SKM-1 treated with dmso at 0.1 percent for 144 hours (cell line): ENCODE measurements around the gene DNAJB2.
"Not testable (repeated sequence)": the region's sequence is repeated elsewhere in the genome, so short reads cannot be mapped to it uniquely, and the experiment has no call there.

Experiments used
- DNase-seq: peaks from one replicate; lab custom pipeline; 2025; ENCODE audit not compliant: unreplicated experiment; lab: John Stamatoyannopoulos, UW

Gene DNAJB2

DNA sequence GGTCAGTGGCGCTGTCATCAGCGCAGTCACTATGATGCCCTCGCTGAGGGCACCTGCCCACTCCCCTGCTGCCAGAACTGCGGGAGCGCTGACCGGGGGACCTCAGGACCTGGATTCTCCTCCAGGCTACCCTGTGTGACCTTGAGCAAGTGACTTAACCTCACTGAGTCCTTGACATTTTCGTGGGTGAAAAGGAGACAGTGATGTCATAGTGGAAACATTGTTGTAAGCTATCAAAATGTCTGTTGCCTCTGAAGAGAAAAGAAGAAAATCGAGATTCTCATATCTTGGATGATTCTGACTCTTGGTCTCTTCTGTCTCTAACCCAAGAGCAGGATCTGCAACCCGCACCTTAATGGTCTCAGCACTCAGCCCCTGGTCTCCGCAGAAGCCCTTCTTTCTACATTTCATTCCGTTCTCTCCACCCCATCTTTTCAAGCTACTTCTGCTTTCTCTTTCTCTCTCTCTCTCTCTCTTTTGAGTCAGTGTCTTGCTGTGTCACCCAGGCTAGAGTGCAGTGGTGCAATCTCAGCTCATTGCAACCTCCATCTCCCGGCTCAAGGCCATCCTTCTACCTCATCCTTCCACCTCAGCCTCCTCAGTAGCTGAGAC, 24.5 kb upstream of the DNAJB2 start:
- peak; percentile 83 for DNase-seq

DNA sequence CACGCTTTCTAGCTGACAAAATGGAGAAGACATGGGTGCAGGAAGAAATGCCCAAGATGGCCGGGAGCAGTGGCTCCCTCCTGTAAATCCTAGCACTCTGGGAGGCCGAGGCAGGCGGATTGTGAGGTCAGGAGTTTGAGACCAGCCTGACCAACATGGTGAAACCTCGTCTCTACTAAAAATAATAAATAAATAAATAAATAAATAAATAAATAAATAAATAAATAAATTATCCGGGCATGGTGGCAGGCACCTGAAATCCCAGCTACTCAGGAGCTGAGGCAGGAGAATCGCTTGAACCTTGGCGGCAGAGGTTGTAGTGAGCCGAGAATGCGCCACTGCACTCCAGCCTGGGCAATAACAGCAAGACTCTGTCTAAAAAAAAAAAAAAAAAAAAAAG, 20.2 kb upstream of the DNAJB2 start:
- not testable (repeated sequence) for DNase-seq

DNA sequence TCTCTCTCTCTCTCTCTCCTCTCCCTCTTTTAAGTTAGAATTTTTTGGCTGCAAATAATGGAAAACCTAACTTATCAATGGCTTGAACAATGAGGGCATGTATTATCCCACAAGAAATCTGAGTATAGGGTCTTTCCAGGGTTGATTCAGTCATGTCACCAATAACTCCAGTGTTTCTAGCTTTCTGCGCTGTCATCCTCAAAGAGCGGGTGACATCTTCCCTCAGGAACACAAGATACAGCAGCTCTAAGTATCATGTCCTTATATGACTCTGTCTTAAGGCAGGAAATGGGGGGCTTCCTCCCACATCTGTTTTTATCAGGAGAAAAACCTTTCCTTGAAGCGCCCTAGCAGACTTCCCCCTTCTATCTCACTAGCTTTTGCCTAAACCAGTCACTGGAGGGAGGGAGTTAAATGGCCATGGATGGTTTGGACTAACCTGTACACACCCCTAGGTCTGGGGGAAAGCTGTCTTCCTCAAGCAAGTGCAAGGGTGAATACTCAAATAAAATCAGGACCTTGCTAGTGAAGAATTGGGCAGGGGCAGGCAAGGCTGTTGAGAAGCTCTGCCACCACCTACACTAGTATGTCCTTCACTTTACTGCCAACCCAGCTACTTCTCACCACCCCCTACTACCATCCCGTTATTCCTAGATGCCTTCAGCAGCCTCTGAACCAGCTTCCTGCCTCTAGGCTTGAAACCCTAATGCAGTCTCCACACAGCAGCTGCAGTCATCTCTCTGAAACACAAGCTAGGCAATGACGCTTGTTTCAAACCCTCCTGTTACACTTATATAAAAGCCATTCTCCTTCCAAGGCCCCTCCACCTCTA, 17.9 kb upstream of the DNAJB2 start:
- DNase-seq: no peak

GRCh38 chr2:219266232-219266631, 12.9 kb upstream of the DNAJB2 start:
- no peak for DNase-seq

DNA sequence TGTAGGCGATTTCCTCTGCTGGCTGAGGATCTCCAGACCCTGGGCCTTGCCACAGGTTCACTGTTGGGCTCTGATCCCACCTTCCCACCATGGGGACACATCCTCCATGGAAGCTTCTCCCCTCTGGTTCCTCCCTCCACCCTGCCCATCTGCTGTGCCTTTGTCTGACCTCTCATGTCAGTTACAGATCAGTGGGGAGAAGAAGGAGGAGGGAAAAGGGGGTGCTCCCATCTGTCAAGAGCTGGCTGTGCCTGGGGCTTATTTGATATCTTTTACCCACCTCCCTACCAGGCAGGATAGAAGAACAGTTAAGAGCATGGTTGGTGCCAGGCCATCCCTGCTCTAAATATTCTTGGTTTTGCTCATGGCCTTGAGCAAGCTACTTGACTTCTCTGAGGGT, 12.3 kb upstream of the DNAJB2 start:
- no peak for DNase-seq

GRCh38 chr2:219268294-219268693, 10.9 kb upstream of the DNAJB2 start:
- no peak for DNase-seq

DNA sequence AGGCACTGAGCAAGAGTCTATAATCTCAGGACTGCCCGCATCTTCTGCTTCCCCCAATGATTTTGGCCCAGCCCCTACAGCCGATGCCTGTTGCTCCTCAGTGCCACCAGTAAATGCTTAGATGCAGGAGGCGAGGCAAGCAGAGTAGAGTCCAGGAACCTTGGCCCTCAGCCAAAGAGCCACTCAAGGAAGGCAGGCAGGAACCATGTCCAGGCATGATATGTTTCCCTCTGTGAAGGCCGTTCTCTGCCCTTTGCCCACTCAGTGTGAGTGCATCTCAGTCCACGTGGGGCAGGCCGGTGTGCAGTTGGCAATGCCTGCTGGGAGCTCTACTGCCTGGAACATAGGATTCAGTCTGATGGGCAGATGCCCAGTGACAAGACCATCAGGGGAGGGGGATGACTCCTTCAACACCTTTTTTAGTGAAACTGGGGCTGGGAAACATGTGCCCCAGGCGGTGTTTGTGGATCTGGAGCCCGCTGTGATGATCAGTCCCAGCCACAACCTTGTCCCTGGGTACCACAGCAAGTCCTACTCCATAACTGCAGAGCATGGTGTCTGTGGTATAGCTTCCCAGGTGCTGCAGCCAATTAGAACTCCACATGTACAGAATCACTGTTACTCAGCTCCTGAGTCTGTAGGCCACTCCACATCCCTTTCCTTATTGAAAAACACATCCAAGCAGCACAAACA, 9.7 kb upstream of the DNAJB2 start:
- DNase-seq: no peak

GRCh38 chr2:219270055-219270372, 9.2 kb upstream of the DNAJB2 start:
- no peak for DNase-seq

DNA sequence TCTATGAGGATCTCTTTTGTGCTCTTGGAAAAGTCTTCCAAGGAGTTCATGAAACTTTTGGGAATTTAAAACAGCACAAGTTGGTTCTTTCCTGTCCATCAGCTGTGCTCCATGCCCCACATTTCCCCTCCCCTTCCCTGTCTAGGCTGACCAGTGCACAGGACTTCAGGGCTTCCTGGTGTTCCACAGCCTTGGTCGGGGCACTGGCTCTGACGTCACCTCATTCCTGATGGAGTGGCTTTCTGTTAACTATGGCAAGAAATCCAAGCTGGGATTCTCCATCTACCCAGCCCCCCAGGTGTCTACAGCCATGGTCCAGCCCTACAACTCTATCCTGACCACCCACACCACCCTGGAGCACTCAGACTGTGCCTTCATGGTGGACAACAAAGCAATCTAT, 8.1 kb upstream of the DNAJB2 start:
- DNase-seq: no peak

DNA sequence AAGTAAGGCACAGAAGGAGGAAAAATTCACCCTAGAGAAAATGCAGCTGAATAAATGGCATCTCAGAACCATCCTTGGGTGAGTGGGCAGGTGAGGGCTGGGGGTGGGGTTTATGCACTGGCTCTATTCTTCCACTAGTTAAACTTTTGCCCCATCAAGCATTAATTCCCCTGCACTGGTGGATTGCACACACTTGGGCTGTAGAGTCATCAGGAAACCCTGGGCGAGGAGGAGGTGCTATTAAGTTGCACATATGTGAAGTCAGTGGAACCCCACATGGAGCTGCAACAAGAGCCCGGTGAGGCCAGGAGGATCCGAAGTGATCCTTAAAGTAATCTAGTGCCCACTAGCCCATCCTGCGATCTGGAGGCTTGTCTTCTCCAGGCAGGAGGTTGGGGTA, 6.8 kb upstream of the DNAJB2 start:
- no peak for DNase-seq

GRCh38 chr2:219272995-219273394, 6.2 kb upstream of the DNAJB2 start:
- DNase-seq: no peak

DNA sequence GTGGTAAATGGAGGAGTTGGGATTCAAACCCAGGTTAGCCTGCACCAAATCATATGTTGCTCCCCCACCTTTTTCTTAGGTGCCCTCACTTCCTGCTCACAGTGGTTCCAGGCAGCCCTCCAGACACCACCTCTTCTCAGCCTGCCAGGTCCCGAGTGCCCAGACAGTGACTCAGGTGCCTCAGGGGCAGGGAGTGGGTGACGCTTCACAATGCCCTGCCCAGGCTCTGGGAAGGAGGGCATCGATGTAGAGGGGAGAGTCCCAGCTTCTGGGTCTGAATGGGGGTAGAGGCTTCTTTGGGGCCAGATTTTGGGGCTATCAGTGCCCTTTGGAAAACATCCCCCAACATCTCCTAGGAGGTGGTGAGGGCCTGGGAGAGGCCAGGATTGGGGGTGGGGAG, 5.2 kb upstream of the DNAJB2 start:
- no peak for DNase-seq

- DNase-seq: no peak
These were observed 4.7 kb upstream of the DNAJB2 start for GRCh38 chr2:219274361-219274921.

- peak; percentile 52 for DNase-seq
These were observed 1.2 kb upstream of the DNAJB2 start for GRCh38 chr2:219277703-219278654.

DNA sequence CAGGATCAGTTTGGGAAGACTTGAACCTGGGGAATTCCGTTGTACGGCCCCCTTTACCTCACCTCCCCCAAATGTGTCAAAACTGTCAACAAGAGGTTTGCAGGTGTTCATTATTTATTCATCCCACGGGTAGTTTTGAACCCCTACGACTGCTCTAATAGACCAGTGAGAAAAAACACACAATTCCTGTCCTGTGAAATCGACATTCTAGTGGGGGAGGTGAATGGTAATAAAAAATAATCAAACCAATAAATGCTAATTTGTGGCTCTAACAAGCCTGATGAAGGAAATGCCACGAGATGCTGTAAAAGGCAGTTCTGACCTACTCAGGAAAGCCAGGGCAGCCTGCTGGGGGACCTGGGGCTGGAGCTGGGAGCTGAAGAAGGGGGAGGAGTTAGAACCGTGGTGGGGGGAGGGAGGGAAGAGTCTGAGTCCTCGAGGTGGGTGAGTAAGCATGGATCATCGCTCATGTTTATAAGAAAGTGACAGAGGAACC, 463 bp upstream of the DNAJB2 start:
- no peak for DNase-seq

GRCh38 chr2:219279916-219280516, 850 bp downstream of the DNAJB2 start:
- DNase-seq: no peak

GRCh38 chr2:219280651-219281050, 1.5 kb downstream of the DNAJB2 start:
- DNase-seq: no peak

DNA sequence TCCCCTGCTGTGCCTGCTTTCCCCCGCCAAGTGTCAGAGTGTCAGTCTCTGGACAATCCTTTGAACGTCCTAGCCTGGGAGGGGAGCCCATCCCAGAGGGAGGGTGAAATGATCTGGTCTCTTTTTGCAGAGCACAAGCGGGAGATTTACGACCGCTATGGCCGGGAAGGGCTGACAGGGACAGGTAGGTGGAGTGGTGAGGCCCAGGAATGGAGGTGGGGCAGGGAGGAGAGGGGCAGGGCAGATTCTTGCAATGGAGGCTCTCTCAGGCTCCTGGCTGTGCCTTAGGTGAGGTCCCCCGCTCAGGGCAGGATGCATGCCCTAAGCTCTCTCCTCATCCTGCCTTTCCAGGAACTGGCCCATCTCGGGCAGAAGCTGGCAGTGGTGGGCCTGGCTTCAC, 2.4 kb downstream of the DNAJB2 start:
- no peak for DNase-seq

DNA sequence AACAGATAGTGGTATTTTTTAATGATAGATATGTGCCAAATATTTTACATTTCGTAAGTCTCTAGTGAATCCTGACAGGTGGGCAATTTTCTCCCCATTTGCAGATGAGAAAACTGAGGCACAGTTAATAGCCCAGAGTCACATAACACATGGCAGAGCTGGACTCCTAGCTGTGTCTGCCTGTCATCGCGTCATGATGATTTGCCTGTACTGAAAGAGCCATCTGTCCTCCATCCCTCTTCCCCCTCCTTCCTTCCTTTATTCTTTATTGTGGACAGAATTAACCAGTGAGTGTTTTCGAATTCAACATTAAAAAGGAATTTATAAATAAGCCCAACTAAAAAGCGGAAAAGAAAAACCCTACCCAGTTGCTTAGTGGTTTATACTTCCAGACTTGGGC, 3.2 kb downstream of the DNAJB2 start:
- no peak for DNase-seq

- no peak for DNase-seq
These were observed 3.9 kb downstream of the DNAJB2 start for GRCh38 chr2:219282943-219283581.
